GM12878 (cell line): ENCODE results near the gene SLC39A11.

Source experiments
- BACH1 ChIP-seq: fragments of 450-650 bp; IDR thresholded peaks from 2 replicates; pipeline ENCODE4 v1.6.1; 2017; ENCODE audit warnings: mild to moderate bottlenecking, borderline replicate concordance
- BCL3 ChIP-seq: IDR thresholded peaks from 2 replicates; pipeline ENCODE4 v1.6.1; 2011; ENCODE audit warnings: borderline replicate concordance, low read depth, mild to moderate bottlenecking, moderate library complexity, low read length; ENCODE audit not compliant: insufficient read depth, poor library complexity, severe bottlenecking
- CEBPB ChIP-seq, 2 experiments: fragments of 150-350 bp in 1 of 2; IDR thresholded peaks; 2 replicates each; pipeline ENCODE4 v1.6.1; 2012 to 2014; ENCODE audit warnings: low read depth in 2 of 2, low read length in 2 of 2, borderline replicate concordance in 1 of 2, inconsistent platforms in 1 of 2
- DPF2 ChIP-seq: fragments of 450-650 bp; IDR thresholded peaks from 2 replicates; pipeline ENCODE4 v1.6.1; 2017; ENCODE audit warnings: mild to moderate bottlenecking
- FOS ChIP-seq: IDR thresholded peaks from 3 replicates; pipeline ENCODE4 v1.6.1; 2011; ENCODE audit warnings: borderline replicate concordance; ENCODE audit not compliant: insufficient read length; ENCODE audit errors: extremely low read depth
- HDAC6 ChIP-seq: fragments of 200-600 bp; sonication (generic); IDR thresholded peaks from one replicate; pipeline ENCODE4 v1.8.0; 2017; ENCODE audit warnings: antibody characterized with exemption; ENCODE audit not compliant: unreplicated experiment
- JUND ChIP-seq: IDR thresholded peaks from 2 replicates; pipeline ENCODE4 v1.6.1; 2012; ENCODE audit warnings: low read depth, mild to moderate bottlenecking, low read length, improper control_type of control experiment, moderate library complexity
- POLR2A ChIP-seq: IDR thresholded peaks from 2 replicates; pipeline ENCODE4 v1.6.1; 2011; ENCODE audit warnings: low read depth, mild to moderate bottlenecking, low read length
- RFX5 ChIP-seq: IDR thresholded peaks from 2 replicates; pipeline ENCODE4 v1.6.1; 2011; ENCODE audit warnings: low read depth, low read length, improper control_type of control experiment
- TAF1 ChIP-seq: IDR thresholded peaks from 2 replicates; pipeline ENCODE4 v1.6.1; 2011; ENCODE audit warnings: mild to moderate bottlenecking, low read depth, low read length, borderline replicate concordance
- ZBTB33 ChIP-seq: fragments of 450-650 bp; IDR thresholded peaks from 2 replicates; pipeline ENCODE4 v1.6.1; 2017; ENCODE audit warnings: mild to moderate bottlenecking
- ZNF274 ChIP-seq: IDR thresholded peaks from one replicate; pipeline ENCODE4 v1.8.0; 2011; ENCODE audit not compliant: insufficient read length, insufficient read depth
- TF ChIP-seq, protein P1 (sequence below): IDR thresholded peaks from 2 replicates; pipeline ENCODE4 v1.6.1; 2011; ENCODE audit warnings: low read depth, low read length, improper control_type of control experiment, borderline replicate concordance
- TF ChIP-seq, protein P2 (sequence below), 3 experiments: IDR thresholded peaks in 2 of 3; conservative IDR thresholded peaks in 1 of 3; 2 replicates each; pipeline ENCODE4 v1.5.1; 2011; ENCODE audit warnings: low read depth in 3 of 3, low read length in 3 of 3, mild to moderate bottlenecking in 3 of 3, control low read depth in 2 of 3, moderate library complexity in 2 of 3, inconsistent platforms in 1 of 3, mixed read lengths in 1 of 3; ENCODE audit not compliant: control insufficient read depth in 2 of 3, insufficient read depth in 1 of 3; ENCODE audit errors: extremely low read depth in 1 of 3

DNA sequence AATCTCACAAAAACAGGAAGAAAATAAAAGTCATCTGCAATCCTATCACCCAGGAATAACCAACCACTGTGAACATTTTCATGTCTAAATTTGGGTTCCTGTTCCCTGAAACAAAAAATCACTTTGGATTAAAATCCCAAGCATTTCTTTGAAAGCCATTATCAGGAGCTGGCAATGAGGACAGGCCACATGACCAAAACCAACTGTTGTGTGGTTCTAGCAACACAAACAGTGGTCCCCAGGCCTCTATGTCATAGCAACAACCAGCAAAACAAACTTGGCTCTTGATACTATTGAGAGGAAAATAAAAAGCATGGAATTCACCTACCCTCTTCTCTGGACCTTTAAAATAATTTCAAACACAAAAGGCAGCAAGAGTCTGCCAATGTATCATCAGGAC, 252.5 kb downstream of the SLC39A11 start:
- TF ChIP-seq POLR2A: no peak
- TF ChIP-seq, protein P1, sequence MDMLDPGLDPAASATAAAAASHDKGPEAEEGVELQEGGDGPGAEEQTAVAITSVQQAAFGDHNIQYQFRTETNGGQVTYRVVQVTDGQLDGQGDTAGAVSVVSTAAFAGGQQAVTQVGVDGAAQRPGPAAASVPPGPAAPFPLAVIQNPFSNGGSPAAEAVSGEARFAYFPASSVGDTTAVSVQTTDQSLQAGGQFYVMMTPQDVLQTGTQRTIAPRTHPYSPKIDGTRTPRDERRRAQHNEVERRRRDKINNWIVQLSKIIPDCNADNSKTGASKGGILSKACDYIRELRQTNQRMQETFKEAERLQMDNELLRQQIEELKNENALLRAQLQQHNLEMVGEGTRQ: no peak
- TF ChIP-seq, protein P2, sequence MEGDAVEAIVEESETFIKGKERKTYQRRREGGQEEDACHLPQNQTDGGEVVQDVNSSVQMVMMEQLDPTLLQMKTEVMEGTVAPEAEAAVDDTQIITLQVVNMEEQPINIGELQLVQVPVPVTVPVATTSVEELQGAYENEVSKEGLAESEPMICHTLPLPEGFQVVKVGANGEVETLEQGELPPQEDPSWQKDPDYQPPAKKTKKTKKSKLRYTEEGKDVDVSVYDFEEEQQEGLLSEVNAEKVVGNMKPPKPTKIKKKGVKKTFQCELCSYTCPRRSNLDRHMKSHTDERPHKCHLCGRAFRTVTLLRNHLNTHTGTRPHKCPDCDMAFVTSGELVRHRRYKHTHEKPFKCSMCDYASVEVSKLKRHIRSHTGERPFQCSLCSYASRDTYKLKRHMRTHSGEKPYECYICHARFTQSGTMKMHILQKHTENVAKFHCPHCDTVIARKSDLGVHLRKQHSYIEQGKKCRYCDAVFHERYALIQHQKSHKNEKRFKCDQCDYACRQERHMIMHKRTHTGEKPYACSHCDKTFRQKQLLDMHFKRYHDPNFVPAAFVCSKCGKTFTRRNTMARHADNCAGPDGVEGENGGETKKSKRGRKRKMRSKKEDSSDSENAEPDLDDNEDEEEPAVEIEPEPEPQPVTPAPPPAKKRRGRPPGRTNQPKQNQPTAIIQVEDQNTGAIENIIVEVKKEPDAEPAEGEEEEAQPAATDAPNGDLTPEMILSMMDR (IDR thresholded peaks at IDR 0.05 in 2 of 3, conservative IDR thresholded peaks at IDR 0.05 in 1 of 3; ENCODE audit: control insufficient read depth in 2 of 3, extremely low read depth in 1 of 3, insufficient read depth in 1 of 3, low read depth in 3 of 3, low read length in 3 of 3): no peak
- no peak for TF ChIP-seq JUND
- no peak for TF ChIP-seq HDAC6
- no peak for TF ChIP-seq CEBPB (IDR thresholded peaks at IDR 0.05; ENCODE audit: borderline replicate concordance in 1 of 2, low read depth in 2 of 2, low read length in 2 of 2)
- TF ChIP-seq BCL3: no peak
- TF ChIP-seq DPF2: no peak
- TF ChIP-seq ZNF274: no peak
- no peak for TF ChIP-seq RFX5
- TF ChIP-seq FOS: no peak
- TF ChIP-seq TAF1: no peak
- TF ChIP-seq ZBTB33: no peak
- TF ChIP-seq BACH1: no peak
